T47D (cell line): ENCODE measurements around the gene COL12A1.

Experiments
- DNase-seq, 2 experiments: peaks; one replicate each; pipeline versions ENCODE4 v3.0.0 to v3.0.0-alpha.2; 2011 to 2012; ENCODE audit warnings: low read depth in 1 of 2, low spot score in 1 of 2
- JUND ChIP-seq: IDR thresholded peaks from 2 replicates; pipeline ENCODE4 v1.6.1; 2012; ENCODE audit warnings: low read depth
- in situ Hi-C: cut with HindIII; loops from 2 replicates; pipeline ENCODE4 v1.10.0; 2016; ENCODE audit warnings: low sequenced_read_pairs, low pct_unique_long_range_greater_than_20kb

The COL12A1 gene

GRCh38 chr6:75205776-75206575 is at the start of gene COL12A1:
Gene COL12A1, minus strand, starts transcription at chr6:75206053. Its CDS starts 3,261 bp downstream, at chr6:75202792.
- in situ Hi-C loops, result no loop called here
- TF ChIP-seq JUND, result 0 out of 2 replicates have a peak, but pooled peaks have one; percentile 12
- peak; percentile 43 to 95 for DNase-seq

GRCh38 chr6:75250552-75250951 is 44.7 kb upstream of the COL12A1 start:
- DNase-seq, result no peak
- TF ChIP-seq JUND, result no peak
- in situ Hi-C loops, result no loop called here

- no peak for DNase-seq
- TF ChIP-seq JUND, result no peak
- in situ Hi-C loops, result no loop called here
Measured at GRCh38 chr6:75249837-75250236, 44.0 kb upstream of the COL12A1 start.

GRCh38 chr6:75246386-75246785 is 40.5 kb upstream of the COL12A1 start:
- in situ Hi-C loops, result no loop called here
- no peak for TF ChIP-seq JUND
- no peak for DNase-seq

- no peak for TF ChIP-seq JUND
- peak in 1 of 2 experiments; percentile 19 for DNase-seq
- in situ Hi-C loops, result no loop called here
Measured at GRCh38 chr6:75244063-75244584, 38.3 kb upstream of the COL12A1 start.

GRCh38 chr6:75243333-75244062 is 37.6 kb upstream of the COL12A1 start, which contains the start of gene COX7A2:
Gene COX7A2, minus strand, starts transcription at chr6:75243801. Its CDS starts 67 bp downstream, at chr6:75243734.
- peak; percentile 53; the same call in 1 of the 2 replicates for TF ChIP-seq JUND
- DNase-seq, result peak; percentile 12 to 96
- in situ Hi-C loops, result no loop called here

- no peak for DNase-seq
- in situ Hi-C loops, result no loop called here
- no peak for TF ChIP-seq JUND
Measured at GRCh38 chr6:75236630-75237029, 30.8 kb upstream of the COL12A1 start.

GRCh38 chr6:75235271-75235670 is 29.4 kb upstream of the COL12A1 start:
- DNase-seq, result no peak
- no peak for TF ChIP-seq JUND
- in situ Hi-C loops, result no loop called here

- in situ Hi-C loops, result no loop called here
- TF ChIP-seq JUND, result no peak
- DNase-seq, result no peak
Measured at GRCh38 chr6:75234126-75234865, 28.4 kb upstream of the COL12A1 start.

- in situ Hi-C loops, result no loop called here
- TF ChIP-seq JUND, result no peak
- DNase-seq, result no peak
Measured at GRCh38 chr6:75233092-75233615, 27.3 kb upstream of the COL12A1 start.

- in situ Hi-C loops, result no loop called here
- no peak for TF ChIP-seq JUND
- peak; percentile 11 to 62 for DNase-seq
Measured at GRCh38 chr6:75230484-75231325, 24.9 kb upstream of the COL12A1 start.
